ENCODE measurements around the gene COMT. TPM values are rescaled to one million over a fixed set of nuclear protein-coding genes. Genes with fewer than 3 reads are reported as not detected.

COMT gene
- total RNA-seq, 1 donor from 2014 or later, result 175 TPM

- intact Hi-C loops (cut with DNase I), result loop anchor here (2.0 kb wide), 1 partner anchor 41 kb away; no protein-coding TSS in a partner anchor
- H3K36me3 ChIP-seq, result no peaks in the 10 kb centered on the region
- no peaks in the 10 kb centered on the region for H3K27me3 ChIP-seq
- H3K4me3 ChIP-seq, result no peak overlapping the region
- ATAC-seq (no peak), DNase-seq (no peak)
- H3K9me3 ChIP-seq, result no peaks in the 10 kb centered on the region
- H3K4me1 ChIP-seq, result peaks cover 9% of the 10 kb centered on the region
- no peak for TF ChIP-seq CTCF (IDR thresholded peaks at IDR 0.05)
- H3K27ac ChIP-seq, result no peak overlapping the region
These were observed 69.8 kb downstream of the COMT start for GRCh38 chr22:20011123-20011992.

DNA sequence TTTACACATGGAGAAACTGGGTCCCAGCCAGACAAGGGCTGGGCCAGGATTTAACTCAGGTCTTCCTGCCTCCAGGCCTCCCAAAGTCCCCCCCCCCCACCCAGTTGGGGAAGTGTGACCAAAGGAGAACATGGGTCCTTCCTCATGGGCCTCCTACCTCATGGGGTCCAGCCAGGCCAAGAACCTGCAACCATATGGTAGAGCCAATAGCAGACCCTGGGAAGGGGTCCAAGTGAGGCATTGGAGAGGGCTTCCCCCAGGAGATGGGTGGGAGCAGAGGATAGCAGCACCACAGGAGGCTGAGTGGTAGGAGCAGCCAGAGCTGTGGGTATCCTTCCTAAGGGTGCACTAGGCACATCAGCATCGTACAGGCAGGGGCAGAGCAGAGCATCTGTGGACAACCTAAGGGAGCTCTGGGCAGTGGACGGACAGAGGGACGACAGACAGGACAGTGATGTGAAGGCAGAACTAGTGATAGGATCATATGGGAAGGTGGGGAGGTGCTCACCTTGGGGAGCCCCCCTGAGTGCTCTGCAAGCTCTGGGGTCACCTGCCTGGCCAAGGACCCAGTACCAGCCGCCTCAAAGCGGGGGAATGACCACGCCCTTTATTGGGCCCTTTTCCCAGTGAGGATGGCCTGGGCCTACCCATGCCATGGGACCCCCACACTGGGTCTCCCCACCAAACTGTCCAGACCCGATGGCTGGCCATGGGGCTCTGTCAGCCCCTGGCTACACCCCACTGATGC lies 70.6 kb downstream of the COMT start:
- Histone ChIP-seq H3K27me3 (no peaks in the 10 kb centered on the region), H3K9me3 (no peaks in the 10 kb centered on the region), H3K36me3 (no peaks in the 10 kb centered on the region), H3K4me1 (peaks cover 11% of the 10 kb centered on the region), H3K4me3 (no peak overlapping the region), H3K27ac (no peak overlapping the region)
- no peak for TF ChIP-seq CTCF (IDR thresholded peaks at IDR 0.05)
- no peak for ATAC-seq
- intact Hi-C loops (cut with DNase I), result loop anchor here (2.0 kb wide), 1 partner anchor 41 kb away; no protein-coding TSS in a partner anchor
- DNase-seq, result no peak

DNA sequence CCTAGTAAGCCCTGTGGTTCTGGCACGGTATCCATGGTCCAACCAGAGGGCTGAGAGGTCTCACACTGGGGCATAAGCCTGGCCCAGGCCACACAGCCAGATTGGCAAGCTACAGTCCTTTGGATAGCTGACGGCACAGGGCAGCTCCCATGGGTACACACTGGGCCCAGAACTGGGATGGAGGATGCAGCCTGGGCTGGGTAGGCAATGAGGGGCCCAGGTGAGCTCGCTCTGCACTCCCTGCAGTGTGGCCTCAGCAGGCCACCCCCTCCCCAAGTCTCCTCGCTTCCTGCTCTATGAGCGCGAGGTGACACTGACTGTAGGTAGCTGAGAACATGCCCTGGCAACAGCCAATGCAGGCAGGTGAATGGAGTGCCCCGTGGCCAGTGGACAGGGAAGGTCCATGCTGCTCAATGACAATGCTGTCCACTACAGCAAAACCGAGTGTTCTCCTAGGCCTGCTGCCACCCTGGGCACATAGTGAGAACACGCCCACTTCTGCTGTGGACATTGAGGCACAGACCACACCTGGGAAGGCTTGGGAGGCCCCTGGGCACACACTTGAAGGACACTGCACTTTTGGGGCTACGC lies 71.3 kb downstream of the COMT start:
- intact Hi-C loops (cut with DNase I), result no loop called here
- ATAC-seq, result no peak
- peaks cover 14% of the 10 kb centered on the region for H3K4me1 ChIP-seq
- H3K36me3 ChIP-seq, result no peaks in the 10 kb centered on the region
- TF ChIP-seq CTCF (IDR thresholded peaks at IDR 0.05), result no peak
- no peak for DNase-seq
- H3K4me3 ChIP-seq, result no peak overlapping the region
- no peaks in the 10 kb centered on the region for H3K27me3 ChIP-seq
- no peaks in the 10 kb centered on the region for H3K9me3 ChIP-seq
- no peak overlapping the region for H3K27ac ChIP-seq

- ATAC-seq (peak; percentile 37), DNase-seq (peak; percentile 82)
These were observed 71.9 kb downstream of the COMT start for GRCh38 chr22:20013382-20013871.

More at GRCh38 chr22:20013382-20013871, 71.9 kb downstream of the COMT start:
- Histone ChIP-seq H3K9me3 (no peaks in the 10 kb centered on the region), H3K27me3 (no peaks in the 10 kb centered on the region), H3K4me3 (no peak overlapping the region), H3K36me3 (no peaks in the 10 kb centered on the region), H3K27ac (no peak overlapping the region), H3K4me1 (peaks cover 14% of the 10 kb centered on the region)
- intact Hi-C loops (cut with DNase I), result no loop called here
- TF ChIP-seq CTCF (IDR thresholded peaks at IDR 0.05), result peak; percentile 79
